Activated T-cell treated with anti-CD3 and anti-CD28 coated beads, Interleukin-2, amount 50 U/mL, for 24 hours (primary cell): ENCODE measurements around the gene ZDHHC13.

Source experiments
- DNase-seq: peaks from one replicate; pipeline ENCODE4 v3.0.0-alpha.2; 2020
- H3K27ac Mint-ChIP-seq: 2 replicates; pipeline ENCODE4 v1.8.0; 2020; ENCODE audit warnings: mild to moderate bottlenecking, mixed read lengths
- H3K27me3 Mint-ChIP-seq: 2 replicates; pipeline ENCODE4 v1.8.0; 2020; ENCODE audit warnings: mixed read lengths
- H3K36me3 Mint-ChIP-seq: 2 replicates; pipeline ENCODE4 v1.8.0; 2020; ENCODE audit warnings: low read depth, mixed read lengths
- H3K4me1 Mint-ChIP-seq: 2 replicates; pipeline ENCODE4 v1.8.0; 2020; ENCODE audit warnings: low read depth, mixed read lengths
- H3K4me3 Mint-ChIP-seq: 2 replicates; pipeline ENCODE4 v1.8.0; 2020; ENCODE audit warnings: mild to moderate bottlenecking, moderate library complexity, mixed read lengths
- H3K9me3 Mint-ChIP-seq: 2 replicates; pipeline ENCODE4 v1.8.0; 2020; ENCODE audit warnings: mixed read lengths

The ZDHHC13 gene

DNA sequence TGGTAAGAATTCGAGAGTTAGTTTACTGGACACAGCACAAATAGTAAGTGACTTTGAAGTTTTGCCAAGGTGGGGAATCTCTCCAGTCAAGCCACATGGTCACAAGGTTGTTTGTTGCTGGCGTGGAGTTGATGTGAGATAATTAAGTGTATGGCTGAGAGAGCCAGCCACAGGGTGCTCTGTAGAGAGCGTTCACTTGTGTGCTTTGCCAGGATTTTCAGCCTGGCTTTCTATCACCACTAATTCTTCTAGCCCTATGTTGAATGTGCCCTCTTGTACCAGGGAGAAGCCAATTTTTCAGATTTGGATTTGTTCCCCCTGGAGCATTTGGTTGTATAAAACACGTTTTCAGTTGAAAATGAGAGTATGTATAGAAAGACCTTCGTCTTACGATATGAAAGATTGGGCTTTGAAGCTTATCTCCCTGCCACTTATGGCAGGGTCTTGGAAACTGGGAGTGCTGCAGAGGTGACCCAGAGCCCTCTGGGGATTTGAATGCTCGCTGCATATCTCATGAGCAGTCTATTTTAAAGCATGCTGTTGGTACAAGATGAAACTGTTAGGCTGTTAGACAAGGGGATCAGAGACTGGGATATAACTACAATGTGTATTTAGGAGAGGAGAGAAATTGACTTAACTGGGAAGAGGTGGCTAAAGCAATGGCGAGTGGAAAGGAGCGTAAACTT is 56.2 kb downstream of the ZDHHC13 start:
- no peak overlapping the region for H3K4me3 Mint-ChIP-seq
- no peaks in the 10 kb centered on the region for H3K4me1 Mint-ChIP-seq
- H3K36me3 Mint-ChIP-seq, result peaks cover 82% of the 10 kb centered on the region
- no peak overlapping the region for H3K27ac Mint-ChIP-seq
- DNase-seq, result no peak
- no peaks in the 10 kb centered on the region for H3K9me3 Mint-ChIP-seq
- no peaks in the 10 kb centered on the region for H3K27me3 Mint-ChIP-seq

DNA sequence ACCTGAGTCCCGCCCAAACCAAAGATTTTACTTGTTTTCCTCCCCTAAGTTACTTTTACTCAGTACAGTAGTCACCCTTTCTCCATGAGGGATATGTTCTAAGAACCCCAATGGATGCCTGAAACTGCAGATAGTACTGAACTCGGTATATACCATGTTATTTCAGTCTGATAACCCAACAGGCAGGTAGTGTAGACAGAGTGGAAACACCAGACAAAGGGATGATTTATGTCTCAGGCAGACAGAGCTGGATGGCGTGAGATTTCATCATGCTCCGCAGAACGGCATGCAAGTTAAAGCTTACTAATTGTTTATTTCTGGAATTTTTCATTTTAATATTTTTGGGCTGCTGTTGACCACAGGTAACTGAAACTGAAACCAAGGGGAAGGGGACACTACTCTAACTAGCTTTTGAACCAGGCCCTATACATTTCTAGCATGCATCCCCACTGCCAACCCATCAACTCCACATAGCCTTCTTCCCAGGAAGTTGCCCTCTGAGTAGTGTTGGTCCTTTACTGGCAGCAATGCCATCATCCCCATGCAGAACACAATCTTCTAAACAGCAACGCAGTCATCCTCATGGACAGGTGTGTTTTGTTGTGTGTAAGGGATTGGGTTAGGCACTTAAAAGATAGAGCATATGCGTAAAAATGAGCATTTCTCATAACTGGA is 57.1 kb downstream of the ZDHHC13 start:
- Mint-ChIP-seq H3K27me3 (no peaks in the 10 kb centered on the region), H3K36me3 (peaks cover 73% of the 10 kb centered on the region), H3K9me3 (no peaks in the 10 kb centered on the region), H3K4me1 (no peaks in the 10 kb centered on the region), H3K4me3 (no peak overlapping the region), H3K27ac (no peak overlapping the region)
- no peak for DNase-seq

DNA sequence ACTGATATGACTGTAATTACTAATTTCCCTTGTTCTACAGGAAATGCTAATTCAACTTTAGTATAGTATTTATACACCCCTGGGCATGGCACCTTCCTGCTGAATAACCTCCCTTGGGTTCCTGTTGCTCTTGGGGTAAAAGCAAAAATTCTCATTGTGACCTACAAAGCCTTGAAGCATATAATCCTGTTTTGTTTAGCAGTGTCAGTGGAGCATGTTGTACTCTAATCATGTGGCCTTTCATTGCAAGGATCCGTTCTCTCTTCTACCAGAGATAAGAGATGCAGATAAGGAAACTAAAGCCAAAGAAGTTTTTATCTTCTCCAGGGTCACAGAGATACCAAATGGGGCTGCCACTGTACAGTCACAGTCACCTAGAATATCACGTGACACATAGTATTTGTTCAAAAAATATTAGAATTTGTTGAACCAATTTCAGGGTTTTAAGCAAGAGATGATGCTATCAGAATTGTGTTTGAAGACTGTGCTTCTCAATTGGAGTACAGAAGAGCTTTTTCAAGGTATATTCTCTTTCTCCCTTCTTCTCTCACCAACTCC is 59.7 kb downstream of the ZDHHC13 start:
- H3K27ac Mint-ChIP-seq, result no peak overlapping the region

DNA sequence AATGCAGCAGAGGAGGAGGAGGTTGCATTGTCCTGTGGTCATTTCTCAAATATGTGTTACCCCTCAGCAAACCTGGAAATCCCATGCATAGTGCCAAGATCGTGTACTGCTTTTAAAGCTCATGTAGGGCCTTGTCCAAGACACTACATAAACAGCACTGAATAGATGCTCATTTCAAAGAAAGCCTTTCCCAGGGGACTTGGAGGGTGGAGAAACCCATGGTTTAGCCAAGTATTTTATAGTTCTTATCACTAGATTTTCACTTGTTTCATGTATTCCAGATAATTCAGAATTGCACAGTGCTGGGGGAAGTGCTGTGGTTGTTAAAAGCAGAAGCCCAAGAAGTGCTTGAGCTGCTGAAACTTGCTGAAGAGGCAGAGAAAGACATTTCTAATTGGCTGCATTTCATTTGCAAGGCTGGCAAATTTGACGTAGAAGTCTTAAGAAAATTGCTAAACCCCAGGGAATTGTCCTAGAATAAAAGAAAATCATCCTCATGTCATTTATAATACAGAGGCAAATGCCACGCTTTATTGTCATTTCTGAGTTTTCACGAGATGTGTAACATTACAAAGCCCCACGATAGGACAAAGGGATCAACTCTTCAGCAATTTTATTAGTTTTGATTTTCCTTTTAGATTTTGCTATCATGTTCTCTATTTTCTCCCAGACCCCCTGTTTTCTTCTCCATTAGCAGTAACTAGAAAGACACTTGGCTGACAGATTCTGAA is 64.7 kb downstream of the ZDHHC13 start:
- Mint-ChIP-seq H3K4me1 (no peaks in the 10 kb centered on the region), H3K27ac (no peak overlapping the region), H3K9me3 (no peaks in the 10 kb centered on the region), H3K4me3 (no peak overlapping the region), H3K27me3 (no peaks in the 10 kb centered on the region), H3K36me3 (peaks cover 12% of the 10 kb centered on the region)
- DNase-seq, result no peak

More for the DNA sequence above, 59.7 kb downstream of the ZDHHC13 start:
- no peaks in the 10 kb centered on the region for H3K27me3 Mint-ChIP-seq
- DNase-seq, result no peak
- H3K4me3 Mint-ChIP-seq, result no peak overlapping the region
- H3K36me3 Mint-ChIP-seq, result peaks cover 50% of the 10 kb centered on the region
- no peaks in the 10 kb centered on the region for H3K9me3 Mint-ChIP-seq
- H3K4me1 Mint-ChIP-seq, result no peaks in the 10 kb centered on the region

DNA sequence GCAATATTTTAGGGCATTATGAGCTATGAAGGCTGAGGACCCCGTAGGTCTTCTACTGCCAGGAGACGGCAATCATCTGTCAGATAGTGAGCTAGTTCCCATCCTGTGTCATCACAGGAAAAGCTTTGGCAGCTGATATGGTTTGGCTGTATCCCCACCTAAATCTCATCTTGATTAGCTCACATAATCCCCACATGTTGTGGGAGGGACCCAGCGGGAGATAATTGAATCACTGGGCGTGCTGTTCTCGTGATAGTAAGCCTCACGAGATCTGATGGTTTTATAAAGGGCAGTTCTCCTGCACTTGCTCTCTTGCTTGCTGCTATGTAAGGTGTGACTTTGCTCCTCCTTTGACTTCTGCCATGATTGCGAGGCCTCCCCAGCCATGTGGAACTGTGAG is 66.7 kb downstream of the ZDHHC13 start:
- Mint-ChIP-seq H3K27me3 (no peaks in the 10 kb centered on the region), H3K4me3 (no peak overlapping the region), H3K36me3 (peaks cover 2% of the 10 kb centered on the region), H3K27ac (no peak overlapping the region), H3K9me3 (no peaks in the 10 kb centered on the region), H3K4me1 (no peaks in the 10 kb centered on the region)
- DNase-seq, result no peak

DNA sequence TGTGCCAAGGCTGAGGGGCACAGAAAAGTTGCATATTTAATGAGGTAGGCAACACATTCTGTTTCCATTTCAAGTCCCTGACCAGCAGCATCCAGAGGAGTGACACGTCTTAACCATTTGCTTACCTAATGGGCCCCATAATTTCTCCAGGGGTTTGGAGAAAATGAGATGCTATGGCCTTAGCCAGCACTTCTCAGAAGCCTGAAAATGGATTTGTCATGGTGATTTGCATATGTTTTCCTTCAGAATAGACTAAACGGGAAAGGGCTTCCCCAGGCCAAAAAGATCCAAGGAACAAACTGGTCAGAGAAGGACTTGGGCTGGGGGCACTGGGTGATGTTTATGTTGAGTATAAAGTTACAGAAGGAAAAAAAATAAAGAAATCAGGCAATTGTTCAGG is 68.1 kb downstream of the ZDHHC13 start:
- DNase-seq, result no peak
- H3K27me3 Mint-ChIP-seq, result no peaks in the 10 kb centered on the region

DNA sequence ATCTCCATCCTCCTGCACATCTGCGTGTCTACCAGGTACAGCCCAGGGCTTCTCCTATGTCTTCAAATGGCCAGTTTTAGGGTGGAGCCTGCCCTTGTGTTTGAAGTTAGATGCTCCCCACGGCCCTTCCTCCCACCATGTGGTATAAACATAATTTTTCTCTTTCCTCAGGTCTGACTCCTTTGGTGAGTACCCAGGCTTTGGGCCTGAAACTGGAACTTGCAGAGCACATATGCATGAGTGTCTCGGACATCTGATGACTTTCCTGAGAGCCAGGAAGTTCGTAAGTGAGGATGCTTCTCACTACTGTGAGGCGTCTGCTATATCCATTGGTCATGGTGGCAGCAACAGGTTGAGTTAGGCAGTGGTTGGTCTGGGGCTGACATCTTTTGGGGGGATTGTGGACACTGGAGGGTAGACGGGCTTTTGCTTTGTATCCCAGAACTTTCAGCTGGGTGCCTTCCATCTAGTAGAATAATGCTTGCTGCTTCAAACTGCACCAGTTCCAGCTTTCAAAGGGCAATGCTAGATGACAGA is 68.6 kb downstream of the ZDHHC13 start:
- Mint-ChIP-seq H3K4me3 (no peak overlapping the region), H3K27ac (no peak overlapping the region), H3K36me3 (no peaks in the 10 kb centered on the region), H3K27me3 (no peaks in the 10 kb centered on the region), H3K4me1 (no peaks in the 10 kb centered on the region), H3K9me3 (no peaks in the 10 kb centered on the region)
- no peak for DNase-seq

More for the DNA sequence above, 68.1 kb downstream of the ZDHHC13 start:
- H3K36me3 Mint-ChIP-seq, result peaks cover under 1% of the 10 kb centered on the region
- no peak overlapping the region for H3K4me3 Mint-ChIP-seq
- H3K27ac Mint-ChIP-seq, result no peak overlapping the region
- no peaks in the 10 kb centered on the region for H3K4me1 Mint-ChIP-seq
- no peaks in the 10 kb centered on the region for H3K9me3 Mint-ChIP-seq

DNA sequence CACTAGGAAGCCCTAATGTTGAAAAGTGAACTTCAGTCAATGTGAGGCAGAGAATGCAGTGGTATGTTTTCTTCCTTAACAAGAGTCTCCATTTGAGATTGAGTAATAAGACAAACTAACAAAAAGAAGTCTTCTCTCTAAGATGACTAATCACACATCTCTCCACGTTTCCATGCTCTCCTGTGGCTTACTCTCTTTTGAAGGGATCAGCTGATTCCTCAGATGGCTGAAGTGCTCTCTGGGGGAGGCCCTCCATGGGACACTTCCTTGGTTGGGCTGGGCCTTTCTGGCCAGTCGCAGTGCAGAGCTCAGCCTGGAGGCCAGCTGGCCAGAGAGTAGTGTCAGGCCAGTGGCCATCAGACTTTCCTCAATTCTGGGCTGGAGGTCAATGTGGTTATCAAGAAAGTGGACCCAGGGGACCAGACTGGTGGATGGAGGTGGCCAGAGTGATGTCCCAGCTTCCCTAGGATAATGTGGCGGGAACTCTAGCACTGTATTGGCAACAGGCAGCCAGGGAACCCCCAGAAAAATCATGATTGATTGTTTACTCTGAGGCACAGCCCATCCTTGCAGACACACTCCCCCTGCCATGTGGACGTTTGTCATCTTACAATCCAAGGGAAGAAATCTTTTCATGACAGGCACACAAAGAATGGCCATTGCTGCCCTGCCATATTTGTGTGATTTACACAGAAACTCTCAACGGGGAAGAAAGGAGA is 70.3 kb downstream of the ZDHHC13 start:
- no peaks in the 10 kb centered on the region for H3K4me1 Mint-ChIP-seq
- no peak overlapping the region for H3K4me3 Mint-ChIP-seq
- no peak overlapping the region for H3K27ac Mint-ChIP-seq
- no peaks in the 10 kb centered on the region for H3K36me3 Mint-ChIP-seq
- no peaks in the 10 kb centered on the region for H3K9me3 Mint-ChIP-seq
- H3K27me3 Mint-ChIP-seq, result no peaks in the 10 kb centered on the region
- no peak for DNase-seq

DNA sequence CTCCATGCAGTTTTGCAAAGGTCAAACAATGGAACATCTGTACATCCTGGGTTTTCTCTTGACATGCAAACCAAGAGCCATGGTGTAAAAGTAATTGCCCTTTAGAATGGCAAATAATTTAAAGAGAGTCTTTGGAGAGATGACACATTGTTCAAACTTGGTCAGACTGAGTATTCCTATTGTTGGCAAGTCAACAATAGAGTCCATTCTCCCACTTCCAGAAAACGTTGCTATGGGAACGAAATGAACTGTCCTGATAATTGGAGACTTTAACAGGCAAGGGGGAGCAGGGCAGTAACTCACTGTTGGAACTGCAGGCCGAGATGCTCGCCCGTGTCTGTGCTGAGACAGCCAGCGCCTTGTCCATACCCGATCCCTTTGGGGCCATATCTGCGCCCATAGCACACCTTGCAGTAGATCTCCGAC is 70.9 kb downstream of the ZDHHC13 start:
- no peaks in the 10 kb centered on the region for H3K36me3 Mint-ChIP-seq
- H3K9me3 Mint-ChIP-seq, result no peaks in the 10 kb centered on the region
- no peaks in the 10 kb centered on the region for H3K4me1 Mint-ChIP-seq
- H3K4me3 Mint-ChIP-seq, result no peak overlapping the region
- no peaks in the 10 kb centered on the region for H3K27me3 Mint-ChIP-seq
- no peak for DNase-seq
- H3K27ac Mint-ChIP-seq, result no peak overlapping the region

DNA sequence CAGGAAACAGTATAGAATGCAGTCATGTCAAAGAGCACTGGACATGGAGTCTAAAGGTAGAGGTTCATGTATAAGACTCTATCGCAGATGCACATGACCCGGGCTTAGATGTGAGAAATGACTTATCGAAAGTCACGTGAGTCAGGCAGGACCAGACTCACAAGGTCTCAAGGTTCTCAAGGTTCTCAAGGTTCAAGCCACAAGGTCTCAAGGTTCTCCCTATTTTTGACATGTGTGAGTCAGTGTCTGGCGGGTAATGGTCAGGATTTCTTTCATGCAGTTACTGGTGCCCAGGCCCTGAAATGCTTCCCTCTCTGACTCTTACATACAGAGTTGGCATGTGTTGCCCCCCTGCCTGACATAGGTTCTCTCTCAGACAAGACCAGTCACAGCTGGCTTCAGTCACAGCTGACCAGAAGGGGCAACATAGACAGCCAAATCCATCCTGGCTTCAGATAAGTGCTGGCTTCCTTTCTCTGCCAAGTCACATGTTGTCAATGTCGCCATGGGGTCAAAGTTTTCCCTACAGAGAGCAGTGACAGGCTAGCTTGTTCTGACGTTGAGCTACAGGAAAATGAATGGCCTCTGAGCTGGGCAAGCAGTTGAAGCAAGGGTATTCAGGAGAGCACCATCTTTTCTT is 74.7 kb downstream of the ZDHHC13 start:
- Mint-ChIP-seq H3K4me3 (no peak overlapping the region), H3K4me1 (no peaks in the 10 kb centered on the region), H3K36me3 (no peaks in the 10 kb centered on the region), H3K27me3 (no peaks in the 10 kb centered on the region), H3K9me3 (no peaks in the 10 kb centered on the region), H3K27ac (no peak overlapping the region)
- DNase-seq, result no peak

DNA sequence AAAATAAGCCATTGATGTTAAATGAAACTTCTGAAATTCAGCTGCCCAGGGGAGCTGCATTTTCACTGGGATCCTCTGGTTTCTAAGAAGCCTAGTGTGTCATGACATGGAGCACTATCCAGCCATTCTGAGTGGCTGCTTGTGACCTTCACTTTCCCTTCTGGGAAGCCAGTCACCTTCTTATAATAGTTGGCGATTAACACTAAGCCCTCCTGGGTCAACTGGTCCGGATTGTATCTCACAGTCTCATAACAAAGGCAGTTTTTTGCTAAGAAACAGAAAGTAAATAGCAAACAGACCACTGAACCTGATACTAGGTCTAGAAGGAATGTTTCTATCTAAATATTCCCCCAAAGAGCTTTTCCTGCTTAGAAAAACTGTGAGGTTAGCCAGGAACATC is 76.9 kb downstream of the ZDHHC13 start:
- H3K27me3 Mint-ChIP-seq, result no peaks in the 10 kb centered on the region
- H3K4me1 Mint-ChIP-seq, result no peaks in the 10 kb centered on the region
- no peaks in the 10 kb centered on the region for H3K36me3 Mint-ChIP-seq
- no peak for DNase-seq
- no peak overlapping the region for H3K27ac Mint-ChIP-seq
- no peak overlapping the region for H3K4me3 Mint-ChIP-seq
- H3K9me3 Mint-ChIP-seq, result no peaks in the 10 kb centered on the region

DNA sequence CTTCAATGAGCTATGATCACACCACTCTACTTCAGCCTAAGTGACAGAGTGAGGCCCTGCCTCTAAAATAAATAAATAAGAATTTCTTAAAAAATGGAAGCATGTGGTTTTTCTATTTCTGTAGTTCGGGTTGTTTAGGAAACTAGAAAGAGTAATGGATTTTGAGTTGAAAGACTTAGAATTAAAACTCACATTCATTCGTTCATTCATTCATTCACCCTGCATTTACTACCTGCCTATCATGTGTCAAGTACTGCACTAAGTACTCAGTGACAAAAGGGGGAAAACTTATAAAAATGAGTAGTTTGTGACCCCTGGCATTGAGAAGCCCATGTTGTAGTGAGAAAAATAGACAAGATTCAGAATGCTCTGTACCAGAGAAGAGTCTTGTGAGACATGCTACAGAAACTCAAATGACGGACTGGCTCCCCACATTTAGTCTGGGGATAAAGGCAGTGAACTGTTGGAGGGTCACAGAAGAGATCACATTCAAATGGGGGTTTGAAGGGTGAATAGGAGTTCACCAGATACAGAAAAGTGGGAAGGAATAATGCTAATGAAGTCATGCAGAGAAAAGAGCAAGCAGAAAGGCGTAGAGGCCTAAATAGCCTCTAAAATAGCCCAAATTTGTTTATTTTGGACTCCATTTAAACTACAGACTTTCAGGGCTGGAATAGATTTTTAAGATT is 77.8 kb downstream of the ZDHHC13 start:
- DNase-seq, result no peak
- no peaks in the 10 kb centered on the region for H3K4me1 Mint-ChIP-seq
- H3K4me3 Mint-ChIP-seq, result no peak overlapping the region
- H3K9me3 Mint-ChIP-seq, result no peaks in the 10 kb centered on the region
- H3K36me3 Mint-ChIP-seq, result no peaks in the 10 kb centered on the region
- H3K27ac Mint-ChIP-seq, result no peak overlapping the region
- H3K27me3 Mint-ChIP-seq, result no peaks in the 10 kb centered on the region

DNA sequence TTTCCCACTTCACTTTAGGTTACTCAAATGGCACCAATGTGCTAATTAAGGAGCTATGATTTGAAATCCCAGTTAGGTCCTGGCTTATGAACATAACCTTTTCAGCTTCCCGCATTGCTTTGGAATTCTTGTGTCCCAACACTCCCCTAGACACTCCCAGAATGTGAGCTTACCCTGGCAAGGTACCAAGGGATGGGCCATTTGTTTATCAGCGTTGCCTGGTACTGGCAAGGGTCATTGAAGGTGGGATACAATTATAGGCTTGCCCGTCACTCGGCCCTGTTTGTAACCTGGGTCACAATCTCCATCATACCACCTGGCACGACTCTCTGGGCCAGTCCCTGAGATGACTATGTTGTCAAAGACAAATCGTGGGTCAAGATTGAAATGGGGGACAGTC is 79.5 kb downstream of the ZDHHC13 start:
- Mint-ChIP-seq H3K4me3 (no peak overlapping the region), H3K36me3 (no peaks in the 10 kb centered on the region)

More for the DNA sequence above, 79.5 kb downstream of the ZDHHC13 start:
- Mint-ChIP-seq H3K9me3 (no peaks in the 10 kb centered on the region), H3K27me3 (peaks cover 6% of the 10 kb centered on the region), H3K4me1 (no peaks in the 10 kb centered on the region), H3K27ac (no peak overlapping the region)
- DNase-seq, result no peak
